GM18517 (cell line): ENCODE data around the gene FHOD1.

Source experiments
- ATAC-seq: cut with Tn5 transposase; IDR thresholded peaks from one replicate; pipeline ENCODE4 v1.9.1; 2021; ENCODE audit warnings: mild to moderate bottlenecking, moderate library complexity; ENCODE audit not compliant: unreplicated experiment

FHOD1 gene

DNA sequence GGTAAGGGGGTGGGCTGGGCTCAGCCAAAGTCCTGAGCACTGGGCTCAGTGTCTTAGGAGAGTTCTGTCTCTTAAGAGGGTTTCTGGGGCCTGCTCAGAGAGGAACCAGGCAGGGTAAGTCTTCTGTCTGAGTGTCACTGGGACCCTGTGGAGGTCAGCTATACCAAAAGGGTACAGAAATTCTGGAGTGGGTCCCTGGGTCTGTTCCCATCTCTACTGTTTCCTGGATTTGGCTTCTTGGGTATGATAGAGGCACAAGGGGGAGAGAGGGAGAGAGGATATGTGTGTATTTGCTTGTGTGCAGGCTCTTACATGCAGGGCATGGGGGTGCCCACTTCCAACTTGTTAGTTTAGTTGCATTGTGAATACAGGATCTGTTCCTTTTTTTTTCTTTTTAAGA lies 53.7 kb downstream of the FHOD1 start:
- no peak for ATAC-seq

DNA sequence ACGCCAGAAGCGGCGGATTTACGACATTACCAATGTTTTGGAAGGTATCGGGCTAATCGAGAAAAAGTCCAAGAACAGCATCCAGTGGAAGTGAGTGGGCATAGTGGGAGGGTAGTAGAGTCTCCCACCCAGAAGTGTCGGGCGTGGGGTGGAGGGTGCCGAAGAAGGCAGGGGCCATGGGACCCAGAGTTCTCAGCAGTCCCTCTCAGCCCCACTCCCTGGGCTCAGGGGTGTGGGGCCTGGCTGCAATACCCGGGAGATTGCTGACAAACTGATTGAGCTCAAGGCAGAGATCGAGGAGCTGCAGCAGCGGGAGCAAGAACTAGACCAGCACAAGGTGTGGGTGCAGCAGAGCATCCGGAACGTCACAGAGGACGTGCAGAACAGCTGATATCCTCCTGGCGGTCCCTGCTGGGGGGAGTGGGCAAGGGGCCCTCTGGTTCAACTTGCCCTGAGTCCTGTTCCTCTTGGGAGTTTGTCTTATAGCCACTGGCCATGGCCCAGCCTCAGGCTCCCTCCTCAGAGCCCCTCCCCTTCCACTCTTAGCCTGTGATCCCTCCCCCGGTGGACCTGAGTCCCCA lies 54.4 kb downstream of the FHOD1 start:
- ATAC-seq: no peak

DNA sequence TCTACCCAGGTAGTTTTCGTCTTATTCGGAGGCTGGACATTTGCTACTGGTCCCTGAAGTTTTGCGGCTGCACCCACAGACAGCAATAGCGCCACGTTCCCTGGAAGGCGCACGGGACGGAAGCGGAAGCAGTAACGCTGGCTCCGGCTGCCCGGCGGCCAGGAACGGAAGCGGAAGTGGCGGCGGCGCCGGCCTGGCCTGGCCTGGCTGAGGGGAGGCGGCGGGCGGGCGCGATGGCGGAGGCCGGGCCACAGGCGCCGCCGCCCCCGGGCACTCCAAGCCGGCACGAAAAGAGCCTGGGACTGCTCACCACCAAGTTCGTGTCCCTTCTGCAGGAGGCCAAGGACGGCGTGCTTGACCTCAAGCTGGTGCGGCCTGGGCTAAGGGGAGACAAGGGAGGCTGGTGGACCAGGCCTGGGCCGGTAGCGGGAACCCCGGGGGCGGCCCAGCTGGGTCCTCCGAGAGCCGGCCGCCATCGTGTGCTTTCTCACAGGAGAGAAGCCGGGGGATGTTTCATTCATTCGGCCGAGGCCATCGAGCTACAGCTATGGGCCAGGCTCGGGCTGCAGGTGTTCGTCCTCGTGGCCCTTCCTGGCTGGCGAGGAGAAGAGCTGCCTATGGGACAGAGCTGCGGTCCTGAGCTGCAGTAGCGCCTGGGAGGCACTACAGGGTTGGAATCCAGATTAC lies 55.1 kb downstream of the FHOD1 start, which contains the start of gene E2F4:
Gene E2F4, plus strand, starts transcription at position 161 of the 687 bp plus-strand sequence. Its CDS starts 73 bp downstream, at position 234.
- peak; percentile 64 for ATAC-seq

DNA sequence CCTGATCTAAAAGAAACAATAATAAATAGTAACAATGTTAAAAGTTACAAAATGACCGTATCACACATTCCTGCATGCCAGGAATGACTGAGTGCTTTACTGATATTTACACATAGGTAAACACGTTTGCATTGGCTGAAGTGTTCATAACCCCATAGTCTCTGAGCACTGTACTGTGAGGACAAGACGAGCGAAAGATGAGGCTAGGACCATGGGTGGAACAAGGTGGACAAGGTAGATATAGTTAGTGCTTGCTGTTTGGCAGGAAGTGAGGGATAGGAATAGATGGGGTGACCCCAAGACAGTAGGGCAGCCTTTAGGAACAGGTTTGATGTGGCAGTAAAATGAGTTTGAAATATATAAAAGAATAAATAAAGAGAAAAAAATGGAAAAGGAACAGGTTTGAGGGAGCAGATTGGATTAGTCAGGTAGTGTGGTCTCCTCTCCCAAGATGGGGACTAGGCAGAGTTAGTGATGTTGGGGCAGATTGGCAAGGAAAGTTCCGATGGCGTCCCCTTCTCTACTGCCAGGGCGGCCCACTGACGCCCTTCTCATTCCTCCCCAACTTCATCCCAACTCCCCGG lies 55.8 kb downstream of the FHOD1 start:
- peak; percentile 3 for ATAC-seq

DNA sequence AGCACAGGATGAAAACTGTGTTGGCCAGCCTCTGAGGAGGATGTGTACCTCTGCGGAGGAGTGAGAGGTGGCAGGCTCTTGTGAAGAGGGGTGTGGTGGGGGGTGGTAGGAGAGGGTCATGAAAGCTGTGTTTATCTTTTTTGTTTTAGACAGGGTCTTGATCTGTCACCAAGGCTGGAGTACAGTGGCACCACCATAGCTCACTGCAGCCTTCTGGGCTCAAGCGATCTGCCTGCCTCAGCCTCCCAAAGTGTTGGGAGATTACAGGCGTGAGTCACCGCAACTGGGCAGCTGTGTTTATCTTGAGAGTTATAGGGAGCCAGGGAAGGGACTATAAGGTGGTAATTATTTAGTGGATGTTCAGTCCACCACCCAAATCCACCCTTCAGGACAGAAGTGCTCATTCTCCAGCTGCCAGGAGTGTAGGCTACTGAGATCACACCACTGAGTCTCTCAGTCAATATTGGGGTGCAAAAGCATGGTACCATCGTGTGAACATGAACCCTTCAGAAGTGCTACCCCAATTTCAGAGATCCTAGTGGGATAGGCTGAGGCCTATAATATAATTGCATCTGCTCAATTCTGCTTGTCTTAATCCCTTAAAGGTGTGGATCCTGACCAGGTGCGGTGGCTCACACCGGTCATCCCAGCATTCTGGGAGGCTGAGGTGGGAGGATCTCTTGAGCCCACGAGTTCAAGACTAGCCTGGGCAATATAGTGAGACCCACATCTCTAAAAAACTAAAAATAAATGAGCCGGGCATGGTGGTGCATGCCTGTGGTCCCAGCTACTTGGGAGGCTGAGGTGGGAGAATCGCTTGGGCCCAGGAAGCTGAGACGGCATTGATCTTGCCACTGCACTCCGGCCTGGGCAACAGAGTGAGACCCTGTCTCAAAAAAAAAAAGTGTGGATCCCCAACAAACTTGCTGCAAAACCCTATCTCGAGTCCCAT lies 56.6 kb downstream of the FHOD1 start:
- no peak for ATAC-seq

DNA sequence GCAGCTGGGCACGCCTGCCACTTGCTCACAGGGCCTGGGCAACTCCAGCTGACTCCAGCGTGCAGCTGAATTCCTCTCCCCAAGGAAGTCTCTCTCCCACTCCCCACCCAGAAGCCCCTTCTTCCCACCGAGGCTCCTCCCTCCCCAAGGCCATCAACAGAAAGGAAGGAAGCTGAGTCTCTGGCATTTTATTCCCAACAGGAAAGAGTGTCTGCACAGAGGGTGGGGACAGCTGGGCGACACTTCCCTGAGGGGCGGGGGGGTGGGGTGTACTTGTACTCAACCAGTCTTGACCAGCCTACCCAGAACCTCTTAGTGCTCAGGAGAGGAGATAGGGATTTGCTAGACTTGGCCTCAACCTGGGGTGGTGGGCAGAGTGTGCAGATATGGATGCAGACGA lies 57.2 kb downstream of the FHOD1 start, which contains the start of gene EXOC3L1:
Gene EXOC3L1, minus strand, starts transcription at position 96 of the 400 bp plus-strand sequence. CDS start 460 bp downstream, outside the sequence.
- no peak for ATAC-seq

DNA sequence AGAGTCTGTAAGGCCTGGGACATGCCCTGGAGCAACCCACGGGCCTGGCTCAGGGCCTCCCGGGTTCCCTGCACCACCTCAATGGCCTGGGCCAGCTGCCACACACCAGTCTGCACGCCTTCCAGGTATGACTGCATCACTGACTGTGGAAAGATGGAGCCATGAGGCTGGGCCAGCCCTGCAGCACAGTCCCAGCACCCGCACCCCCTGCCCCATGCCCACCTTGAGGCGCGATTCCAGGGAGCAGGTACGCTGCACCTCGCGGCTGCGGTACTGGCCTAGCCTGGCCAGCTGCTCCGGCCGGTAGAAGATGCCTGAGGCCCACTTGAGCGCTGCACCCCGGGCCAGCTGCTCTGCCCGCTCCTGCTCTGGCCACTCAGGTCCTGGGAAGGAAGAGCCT lies 58.5 kb downstream of the FHOD1 start:
- no peak for ATAC-seq

DNA sequence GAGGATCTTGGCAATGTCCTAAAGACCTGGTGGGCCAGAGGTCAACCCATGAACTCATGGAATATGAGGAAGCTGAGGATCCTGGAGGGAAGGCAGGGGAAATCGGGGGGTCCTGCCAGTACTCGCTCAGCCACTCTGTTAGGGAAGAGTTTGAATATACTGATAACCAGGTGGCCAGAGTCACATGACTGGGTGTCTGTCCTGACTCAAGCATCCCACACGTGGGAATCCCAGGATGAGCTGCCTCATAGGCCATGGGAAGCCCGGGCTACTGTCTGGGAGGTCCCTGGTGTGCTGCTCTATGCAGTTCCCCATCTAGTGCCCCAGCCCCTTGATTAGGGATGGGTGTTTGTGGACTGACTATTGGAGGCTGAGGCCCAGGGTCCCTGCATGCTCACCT lies 59.0 kb downstream of the FHOD1 start:
- no peak for ATAC-seq

DNA sequence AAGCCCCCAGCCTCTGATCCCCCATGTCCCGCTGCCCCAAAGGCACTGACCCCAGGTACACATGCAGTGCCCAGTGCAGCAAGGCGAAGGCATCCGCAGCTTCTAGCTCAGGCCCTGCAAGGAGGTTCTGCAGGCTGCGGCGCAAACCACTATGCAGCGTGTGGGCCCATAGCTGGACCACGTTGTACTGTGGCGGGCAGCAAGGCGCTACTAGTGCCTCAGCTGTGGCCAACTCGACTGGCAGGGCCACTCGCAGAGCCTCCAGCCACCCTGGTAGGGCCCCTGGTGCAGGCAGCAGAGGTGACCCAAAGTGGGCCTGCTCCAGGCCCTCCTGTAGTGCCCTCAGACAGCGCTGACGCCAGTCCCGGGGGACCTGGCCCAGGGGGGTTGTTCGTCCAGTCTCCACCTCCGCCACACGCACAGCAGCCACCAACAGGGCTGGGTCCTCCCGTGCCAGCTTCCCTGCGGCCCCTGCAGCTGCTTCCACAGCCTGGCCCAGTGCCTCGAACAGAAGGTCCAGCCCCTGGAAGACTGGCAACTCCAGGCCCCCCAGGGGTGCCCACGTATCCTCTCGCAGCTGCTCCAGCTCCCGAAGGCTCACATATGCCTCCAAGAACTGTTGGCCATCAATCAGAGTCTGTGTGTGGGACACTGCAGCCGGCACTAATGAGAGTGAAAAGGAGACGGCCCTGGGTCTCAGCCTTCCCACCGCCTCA lies 59.9 kb downstream of the FHOD1 start:
- no peak for ATAC-seq

DNA sequence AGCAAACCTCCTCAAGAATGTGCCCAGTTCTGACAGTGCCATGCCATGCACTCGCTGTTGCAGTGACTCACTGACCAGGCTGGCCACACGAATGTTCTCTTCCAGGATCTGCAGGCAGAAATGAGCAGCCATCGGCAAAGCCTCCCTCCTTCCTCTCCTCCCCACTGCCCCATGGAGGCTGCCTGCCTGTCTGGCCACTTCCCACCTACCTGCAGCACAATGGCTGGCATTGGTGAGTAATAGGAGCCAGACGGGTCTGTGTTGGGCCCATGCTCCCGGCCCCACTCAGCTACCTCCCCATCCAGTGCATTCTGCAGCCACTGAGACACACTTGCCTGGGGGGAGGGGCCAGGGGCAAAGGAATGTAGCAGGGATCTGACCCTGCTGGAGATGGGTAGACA lies 60.7 kb downstream of the FHOD1 start:
- ATAC-seq: no peak

DNA sequence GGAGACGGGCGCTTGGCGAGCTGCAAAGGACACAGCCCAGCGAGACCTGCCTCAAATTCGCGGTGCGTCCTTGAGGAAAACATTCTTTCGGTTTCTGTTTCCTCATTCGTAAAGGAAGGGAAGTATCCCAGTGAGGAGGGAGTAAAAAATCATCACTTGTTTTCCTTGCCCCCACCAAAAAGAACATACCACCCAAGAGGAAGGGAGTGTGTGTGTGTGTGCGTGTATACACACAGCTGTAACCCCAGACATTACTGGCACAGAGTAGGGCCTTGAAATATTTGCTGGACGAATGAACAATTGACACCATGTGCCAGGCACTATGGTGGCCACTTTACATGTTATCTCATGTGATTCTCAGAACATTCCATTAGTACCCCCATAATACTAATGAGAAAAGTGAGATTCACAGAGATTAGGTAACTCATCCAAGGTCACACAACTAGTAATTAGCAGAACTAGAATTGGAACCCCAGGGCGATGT lies 61.6 kb downstream of the FHOD1 start:
- no peak for ATAC-seq

DNA sequence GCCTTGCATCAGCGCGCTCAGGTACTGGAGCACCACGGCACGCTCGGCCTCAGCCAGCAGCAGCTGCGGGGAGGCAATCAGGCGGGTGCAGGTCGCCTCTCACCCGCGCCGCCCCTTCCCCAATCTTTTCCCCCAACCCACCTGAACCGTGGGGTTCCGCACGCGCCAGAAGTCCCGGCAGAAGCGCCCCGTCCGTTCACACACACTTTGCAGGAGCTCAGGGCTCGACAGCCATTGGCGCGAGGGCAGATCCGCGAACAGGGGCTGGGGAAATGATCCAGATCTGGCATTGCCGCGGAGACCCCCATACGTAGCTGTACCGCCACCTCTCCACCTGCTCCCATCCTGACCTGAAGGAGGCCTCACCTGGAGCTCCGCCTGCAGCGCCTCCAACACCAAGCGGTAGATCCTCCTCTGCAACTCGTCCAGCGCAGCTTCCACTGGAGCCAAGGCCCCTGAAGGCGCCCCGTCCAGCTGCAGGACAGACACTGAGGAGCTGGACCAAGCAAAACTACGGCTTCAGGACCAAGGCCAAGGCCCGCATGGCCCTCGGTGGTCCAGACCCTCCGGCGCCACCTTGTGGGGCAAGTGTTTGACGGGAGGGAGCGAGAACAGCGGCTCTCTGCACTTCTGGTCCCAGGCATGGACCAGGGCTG lies 62.2 kb downstream of the FHOD1 start:
- peak; percentile 30 for ATAC-seq

DNA sequence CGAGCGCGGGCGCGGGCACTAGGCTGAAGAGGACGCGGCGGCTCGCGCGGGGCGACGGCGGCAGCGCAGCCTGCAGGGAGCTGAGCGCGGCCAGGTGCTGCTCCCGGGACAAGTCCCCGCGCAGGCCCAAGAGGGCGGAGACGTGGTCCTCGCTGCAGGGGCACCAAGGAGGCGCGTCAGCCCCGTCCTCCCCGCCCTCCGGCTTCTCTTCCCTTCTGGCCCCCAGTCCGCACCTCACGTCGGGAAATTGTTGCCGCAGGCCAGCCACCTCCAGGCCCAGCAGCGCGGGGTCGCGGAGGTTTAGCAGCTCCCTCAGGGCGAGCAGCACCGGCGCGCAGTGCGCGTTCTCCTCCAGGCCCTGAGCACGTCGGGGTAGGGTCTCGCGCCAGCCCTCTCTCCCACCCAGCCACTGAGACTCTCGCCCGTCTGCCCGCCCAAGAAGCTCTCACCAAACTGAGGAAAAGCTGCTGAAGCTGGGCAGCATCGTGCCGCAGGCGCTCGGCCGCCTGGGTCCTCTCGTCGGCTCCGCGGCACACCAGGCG lies 62.8 kb downstream of the FHOD1 start:
- no peak for ATAC-seq

DNA sequence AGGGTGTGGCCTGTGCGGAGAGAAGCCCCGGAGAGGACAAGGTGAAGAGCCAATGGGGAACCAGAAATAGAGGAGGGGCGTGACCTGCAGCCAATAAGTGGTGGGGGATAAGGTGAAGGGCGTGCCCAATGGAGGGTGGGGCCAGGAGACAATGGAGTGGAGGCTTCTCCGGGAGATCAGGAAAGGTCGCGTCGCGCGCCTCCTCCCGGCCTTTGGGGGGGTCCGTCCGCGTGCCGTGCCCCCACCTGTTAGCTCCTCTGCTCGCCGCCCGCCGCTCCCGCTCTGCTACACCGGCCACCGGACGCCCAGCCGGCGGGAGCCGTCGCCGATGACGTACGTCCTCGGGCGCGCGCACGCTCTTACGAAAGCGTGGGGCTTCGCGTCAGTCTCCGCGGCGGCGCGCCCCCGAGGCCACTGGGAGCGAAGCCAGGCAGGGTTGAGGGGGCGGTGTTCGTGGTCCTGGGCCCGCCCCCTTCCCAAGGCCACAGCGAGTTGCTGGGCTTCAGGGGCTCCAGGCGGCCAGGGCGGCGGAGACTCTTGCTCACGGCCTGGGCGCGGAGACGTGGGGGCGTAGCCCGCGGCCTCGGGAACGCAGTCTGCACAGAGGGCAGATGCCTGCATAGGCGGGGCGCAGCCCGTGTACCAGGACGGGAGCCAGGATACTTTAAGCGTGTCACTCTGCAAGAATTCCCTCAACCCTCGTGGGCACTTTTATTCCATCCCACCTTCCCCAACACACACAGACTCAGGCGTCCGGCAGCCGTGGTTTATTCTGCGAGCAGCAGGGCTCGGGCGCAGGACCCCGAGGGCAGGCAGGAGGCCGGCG lies 63.4 kb downstream of the FHOD1 start, which contains the start of gene MATCAP1:
Gene MATCAP1, minus strand, starts transcription at position 337 of the 826 bp plus-strand sequence. CDS start 3,353 bp downstream, outside the sequence.
- peak; percentile 92 for ATAC-seq

DNA sequence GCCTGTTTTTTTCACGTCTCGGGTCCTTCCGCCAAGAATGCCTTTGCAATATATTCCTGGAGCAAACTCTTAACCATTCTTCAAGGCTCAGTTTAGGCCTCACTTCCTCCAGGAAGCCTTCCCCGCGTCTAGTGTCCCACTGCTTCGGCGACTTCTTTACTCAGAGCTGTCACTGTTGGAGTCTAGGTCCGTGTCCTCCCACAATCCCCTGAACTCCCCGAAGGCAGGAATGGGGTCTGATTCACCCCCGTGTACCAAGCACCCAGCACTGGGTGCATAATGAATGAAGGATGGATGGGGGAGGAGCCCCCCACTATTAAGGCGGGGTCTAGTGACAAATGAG lies 64.0 kb downstream of the FHOD1 start:
- no peak for ATAC-seq

DNA sequence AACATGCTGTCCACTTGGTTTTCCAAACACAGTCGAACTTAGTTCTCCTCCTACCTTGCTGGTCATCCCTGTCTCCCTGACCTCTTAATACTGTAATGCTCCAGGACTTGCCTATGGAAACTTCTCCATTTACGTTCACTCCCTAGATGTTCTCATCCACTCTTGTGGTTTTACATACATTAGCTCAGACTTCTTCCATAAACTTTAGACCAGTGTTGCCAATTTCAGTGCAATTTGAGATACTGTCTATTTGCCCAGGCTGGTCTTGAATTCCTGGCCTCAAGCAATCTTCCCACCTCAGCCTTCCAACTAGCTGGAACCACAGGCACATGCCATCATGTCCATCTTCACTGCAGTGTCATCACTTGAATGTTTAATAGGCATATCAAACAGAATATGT lies 65.0 kb downstream of the FHOD1 start:
- ATAC-seq: no peak

DNA sequence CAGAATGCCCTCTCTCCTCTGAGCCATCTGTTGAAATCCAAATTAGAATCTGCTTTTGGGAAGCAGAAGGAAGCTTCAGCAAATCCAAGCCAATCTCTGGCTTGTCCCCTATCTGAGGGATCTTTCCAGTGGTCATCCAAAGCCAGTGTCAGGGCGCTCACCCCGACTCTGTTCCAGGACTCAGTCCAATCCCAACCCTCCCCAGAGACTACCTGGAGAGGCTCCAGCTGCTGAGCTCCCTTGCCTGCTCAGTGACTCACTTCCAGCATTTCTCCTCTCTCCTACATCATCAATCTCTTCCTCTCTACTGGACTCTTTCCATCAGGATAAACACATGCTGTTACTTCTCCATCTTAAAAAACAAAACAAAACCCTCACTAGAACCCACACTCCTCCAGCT lies 65.9 kb downstream of the FHOD1 start:
- no peak for ATAC-seq

DNA sequence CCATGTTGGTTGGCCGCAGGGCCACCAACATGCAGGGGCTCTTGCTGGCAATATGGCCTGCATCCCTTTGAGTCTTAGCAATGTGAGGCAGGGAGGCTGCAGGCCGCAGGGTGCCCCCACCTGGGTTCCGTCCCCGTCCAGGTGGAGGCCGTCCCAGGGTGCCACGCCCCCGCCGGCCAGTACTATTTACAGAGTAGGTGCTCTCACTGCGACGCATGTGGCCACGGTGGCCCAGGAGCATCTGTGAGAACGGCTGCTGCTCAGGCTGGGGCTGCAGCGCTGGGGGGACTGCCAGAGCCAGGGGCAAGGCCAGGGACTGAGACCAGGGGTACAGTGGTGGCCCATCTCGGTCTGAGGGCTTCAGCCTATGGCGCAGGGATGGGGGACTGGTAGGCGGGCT lies 67.1 kb downstream of the FHOD1 start:
- no peak for ATAC-seq
